ENCODE results near the gene LRRC51. TPM values are rescaled to one million over a fixed set of nuclear protein-coding genes. Genes with fewer than 3 reads are reported as not detected.

LRRC51 gene
- total and polyA plus RNA-seq, 2 donors (not counting 1 experiment from before 2014, with no cell fraction given) = 5.0 to 6.9 TPM

GRCh38 chr11:72058416-72059034 lies 22.1 kb upstream of the LRRC51 start:
- TF ChIP-seq EZH2 (IDR thresholded peaks at IDR 0.05; ENCODE audit: low read length, missing control alignments) (no peak), CTCF (conservative IDR thresholded peaks at IDR 0.05 in 1 of 2, IDR thresholded peaks at IDR 0.05 in 1 of 2; ENCODE audit: low read depth in 1 of 2, low read length in 2 of 2) (no peak)
- Histone ChIP-seq H3K27me3 (ENCODE audit: control insufficient read depth, insufficient read depth, low read length) (no peaks in the 10 kb centered on the region), H3K4me1 (ENCODE audit: control insufficient read depth, extremely low read depth, insufficient read depth, low read length) (no peaks in the 10 kb centered on the region), H3K79me2 (ENCODE audit: control insufficient read depth, insufficient read depth, low read length) (peaks cover 5% of the 10 kb centered on the region), H3K4me2 (ENCODE audit: extremely low read depth, insufficient read depth, low read length) (no peak overlapping the region), H2AFZ (ENCODE audit: low read length) (no peak overlapping the region), H3K9ac (ENCODE audit: insufficient read depth, low read length) (no peak overlapping the region), H3K4me3 (replicated peaks in 1 of 4; ENCODE audit: control extremely low read depth in 1 of 4, insufficient read depth in 1 of 4, low read depth in 3 of 4, low read length in 4 of 4) (no peak overlapping the region), H3K36me3 (ENCODE audit: control insufficient read depth, insufficient read depth, low read length) (no peaks in the 10 kb centered on the region), H3K9me3 (ENCODE audit: control insufficient read depth, insufficient read depth, low read depth, low read length) (no peaks in the 10 kb centered on the region), H3K27ac (ENCODE audit: insufficient read depth, low read length) (no peak overlapping the region), H4K20me1 (ENCODE audit: control insufficient read depth, extremely low read depth, insufficient read depth, low read length) (no peaks in the 10 kb centered on the region)
- DNase-seq (ENCODE audit: low read depth in 2 of 2) = peak; percentile 46 to 47

- Histone ChIP-seq H3K79me2 (ENCODE audit: control insufficient read depth, insufficient read depth, low read length) (peaks cover 8% of the 10 kb centered on the region), H3K9ac (ENCODE audit: insufficient read depth, low read length) (no peak overlapping the region), H3K4me1 (ENCODE audit: control insufficient read depth, extremely low read depth, insufficient read depth, low read length) (no peaks in the 10 kb centered on the region), H3K27ac (ENCODE audit: insufficient read depth, low read length) (no peak overlapping the region), H3K4me2 (ENCODE audit: extremely low read depth, insufficient read depth, low read length) (no peak overlapping the region), H2AFZ (ENCODE audit: low read length) (no peak overlapping the region), H3K27me3 (ENCODE audit: control insufficient read depth, insufficient read depth, low read length) (no peaks in the 10 kb centered on the region), H3K36me3 (ENCODE audit: control insufficient read depth, insufficient read depth, low read length) (no peaks in the 10 kb centered on the region), H4K20me1 (ENCODE audit: control insufficient read depth, extremely low read depth, insufficient read depth, low read length) (no peaks in the 10 kb centered on the region), H3K9me3 (ENCODE audit: control insufficient read depth, insufficient read depth, low read depth, low read length) (no peaks in the 10 kb centered on the region), H3K4me3 (replicated peaks in 1 of 4; ENCODE audit: control extremely low read depth in 1 of 4, insufficient read depth in 1 of 4, low read depth in 3 of 4, low read length in 4 of 4) (no peak overlapping the region)
- no peak for DNase-seq (ENCODE audit: low read depth in 2 of 2)
- no peak for TF ChIP-seq CTCF (conservative IDR thresholded peaks at IDR 0.05 in 1 of 2, IDR thresholded peaks at IDR 0.05 in 1 of 2; ENCODE audit: low read depth in 1 of 2, low read length in 2 of 2)
- no peak for TF ChIP-seq EZH2 (IDR thresholded peaks at IDR 0.05; ENCODE audit: low read length, missing control alignments)
These were observed 18.8 kb upstream of the LRRC51 start for GRCh38 chr11:72061739-72062396.

- no peak for DNase-seq (ENCODE audit: low read depth in 2 of 2)
- no peak overlapping the region for H2AFZ ChIP-seq (ENCODE audit: low read length)
These were observed 13.8 kb upstream of the LRRC51 start for GRCh38 chr11:72066855-72067254.

More at GRCh38 chr11:72066855-72067254, 13.8 kb upstream of the LRRC51 start:
- H3K4me1 ChIP-seq (ENCODE audit: control insufficient read depth, extremely low read depth, insufficient read depth, low read length) = peaks cover 21% of the 10 kb centered on the region
- H3K9me3 ChIP-seq (ENCODE audit: control insufficient read depth, insufficient read depth, low read depth, low read length) = no peaks in the 10 kb centered on the region
- no peak overlapping the region for H3K27ac ChIP-seq (ENCODE audit: insufficient read depth, low read length)
- H3K36me3 ChIP-seq (ENCODE audit: control insufficient read depth, insufficient read depth, low read length) = peaks cover 2% of the 10 kb centered on the region
- H3K4me2 ChIP-seq (ENCODE audit: extremely low read depth, insufficient read depth, low read length) = no peak overlapping the region
- TF ChIP-seq CTCF (conservative IDR thresholded peaks at IDR 0.05 in 1 of 2, IDR thresholded peaks at IDR 0.05 in 1 of 2; ENCODE audit: low read depth in 1 of 2, low read length in 2 of 2) = no peak
- TF ChIP-seq EZH2 (IDR thresholded peaks at IDR 0.05; ENCODE audit: low read length, missing control alignments) = no peak
- no peaks in the 10 kb centered on the region for H4K20me1 ChIP-seq (ENCODE audit: control insufficient read depth, extremely low read depth, insufficient read depth, low read length)
- H3K9ac ChIP-seq (ENCODE audit: insufficient read depth, low read length) = no peak overlapping the region
- H3K27me3 ChIP-seq (ENCODE audit: control insufficient read depth, insufficient read depth, low read length) = no peaks in the 10 kb centered on the region
- peaks cover 47% of the 10 kb centered on the region for H3K79me2 ChIP-seq (ENCODE audit: control insufficient read depth, insufficient read depth, low read length)
- no peak overlapping the region for H3K4me3 ChIP-seq (replicated peaks in 1 of 4; ENCODE audit: control extremely low read depth in 1 of 4, insufficient read depth in 1 of 4, low read depth in 3 of 4, low read length in 4 of 4)
